IMR-90 (cell line): Measurements from ENCODE around the gene LPA.

Source experiments
- BHLHE40 ChIP-seq: fragments of 150-350 bp; IDR thresholded peaks from 2 replicates; pipeline ENCODE4 v1.6.1; 2016; ENCODE audit warnings: mild to moderate bottlenecking, low read depth, low read length
- CEBPB ChIP-seq: IDR thresholded peaks from 2 replicates; pipeline ENCODE4 v1.6.1; 2012; ENCODE audit warnings: low read depth, low read length, improper control_type of control experiment
- CHD1 ChIP-seq: IDR thresholded peaks from 2 replicates; pipeline ENCODE4 v1.6.1; 2012; ENCODE audit warnings: low read depth, low read length, improper control_type of control experiment
- MXI1 ChIP-seq: IDR thresholded peaks from 2 replicates; pipeline ENCODE4 v1.6.1; 2012; ENCODE audit warnings: low read depth, mild to moderate bottlenecking, low read length, moderate library complexity, borderline replicate concordance
- POLR2A ChIP-seq: IDR thresholded peaks from 2 replicates; pipeline ENCODE4 v1.6.1; 2012; ENCODE audit warnings: mild to moderate bottlenecking, low read depth, low read length
- RAD21 ChIP-seq: IDR thresholded peaks from 2 replicates; pipeline ENCODE4 v1.6.1; 2012; ENCODE audit warnings: low read length, improper control_type of control experiment
- RCOR1 ChIP-seq: IDR thresholded peaks from 2 replicates; pipeline ENCODE4 v1.6.1; 2012; ENCODE audit warnings: mild to moderate bottlenecking, low read length, improper control_type of control experiment; ENCODE audit not compliant: insufficient replicate concordance
- RFX5 ChIP-seq: IDR thresholded peaks from 2 replicates; pipeline ENCODE4 v1.8.0; 2012; ENCODE audit warnings: low read depth, mild to moderate bottlenecking, low read length, moderate library complexity
- SMC3 ChIP-seq: fragments of 150-350 bp; IDR thresholded peaks from 2 replicates; pipeline ENCODE4 v1.6.1; 2016; ENCODE audit warnings: low read depth, mild to moderate bottlenecking, antibody characterized with exemption, low read length, moderate library complexity
- TF ChIP-seq, protein P1 (sequence below): conservative IDR thresholded peaks from 2 replicates; pipeline ENCODE4 v1.5.1; 2012; ENCODE audit warnings: mild to moderate bottlenecking, low read depth, low read length, improper control_type of control experiment

DNA sequence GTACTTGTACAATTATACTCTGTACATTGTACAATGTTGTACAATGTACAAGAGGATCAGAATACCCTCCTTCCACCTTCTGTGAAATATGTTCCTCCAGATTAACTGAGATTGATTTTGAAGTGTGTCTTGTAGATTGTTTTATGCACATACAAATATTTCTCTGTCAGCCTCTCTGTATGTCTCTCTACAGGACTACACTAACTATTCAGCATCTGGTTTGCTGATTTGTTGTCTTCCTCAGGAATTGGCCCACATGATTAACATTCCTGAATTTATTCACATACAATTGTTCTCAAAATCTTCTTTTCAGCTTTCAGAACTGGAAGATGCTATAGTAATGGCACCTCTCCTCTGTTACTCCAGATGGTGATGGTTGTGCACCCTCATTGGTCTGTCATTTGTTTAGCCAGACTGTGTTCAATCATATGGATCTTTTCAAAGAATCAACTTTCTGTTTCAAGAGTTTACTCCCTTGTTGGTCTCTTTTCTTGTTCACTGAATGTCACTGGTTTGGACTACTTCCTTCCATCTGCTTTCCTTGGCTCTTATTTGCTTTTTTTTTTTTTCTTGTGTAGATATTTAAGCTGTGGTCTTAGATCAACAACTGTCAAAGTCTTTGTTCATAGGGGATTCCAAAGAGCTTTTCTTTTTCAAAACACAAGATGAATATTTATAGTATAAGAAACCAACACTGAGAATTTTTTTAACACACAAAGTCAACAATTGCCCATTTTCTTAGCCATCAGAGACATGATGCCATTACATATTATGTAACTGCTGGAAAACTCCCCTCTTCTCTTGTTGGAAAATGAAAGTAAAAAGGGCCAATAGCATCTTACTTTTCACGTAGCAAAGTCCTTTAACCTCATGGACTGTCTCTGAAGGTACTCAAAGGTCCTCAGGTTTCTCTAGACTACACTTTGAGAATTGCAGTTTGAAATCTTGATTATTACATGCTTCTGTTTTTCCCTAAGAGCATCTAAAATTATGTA, 67.9 kb downstream of the LPA start:
- TF ChIP-seq MXI1 (no peak), CEBPB (no peak), POLR2A (no peak), RCOR1 (no peak), BHLHE40 (no peak), SMC3 (no peak), CHD1 (no peak), RAD21 (no peak), RFX5 (no peak)
- TF ChIP-seq, protein P1, sequence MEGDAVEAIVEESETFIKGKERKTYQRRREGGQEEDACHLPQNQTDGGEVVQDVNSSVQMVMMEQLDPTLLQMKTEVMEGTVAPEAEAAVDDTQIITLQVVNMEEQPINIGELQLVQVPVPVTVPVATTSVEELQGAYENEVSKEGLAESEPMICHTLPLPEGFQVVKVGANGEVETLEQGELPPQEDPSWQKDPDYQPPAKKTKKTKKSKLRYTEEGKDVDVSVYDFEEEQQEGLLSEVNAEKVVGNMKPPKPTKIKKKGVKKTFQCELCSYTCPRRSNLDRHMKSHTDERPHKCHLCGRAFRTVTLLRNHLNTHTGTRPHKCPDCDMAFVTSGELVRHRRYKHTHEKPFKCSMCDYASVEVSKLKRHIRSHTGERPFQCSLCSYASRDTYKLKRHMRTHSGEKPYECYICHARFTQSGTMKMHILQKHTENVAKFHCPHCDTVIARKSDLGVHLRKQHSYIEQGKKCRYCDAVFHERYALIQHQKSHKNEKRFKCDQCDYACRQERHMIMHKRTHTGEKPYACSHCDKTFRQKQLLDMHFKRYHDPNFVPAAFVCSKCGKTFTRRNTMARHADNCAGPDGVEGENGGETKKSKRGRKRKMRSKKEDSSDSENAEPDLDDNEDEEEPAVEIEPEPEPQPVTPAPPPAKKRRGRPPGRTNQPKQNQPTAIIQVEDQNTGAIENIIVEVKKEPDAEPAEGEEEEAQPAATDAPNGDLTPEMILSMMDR, result no peak
